ENCODE measurements around the gene FBXO11.

FBXO11 gene

DNA sequence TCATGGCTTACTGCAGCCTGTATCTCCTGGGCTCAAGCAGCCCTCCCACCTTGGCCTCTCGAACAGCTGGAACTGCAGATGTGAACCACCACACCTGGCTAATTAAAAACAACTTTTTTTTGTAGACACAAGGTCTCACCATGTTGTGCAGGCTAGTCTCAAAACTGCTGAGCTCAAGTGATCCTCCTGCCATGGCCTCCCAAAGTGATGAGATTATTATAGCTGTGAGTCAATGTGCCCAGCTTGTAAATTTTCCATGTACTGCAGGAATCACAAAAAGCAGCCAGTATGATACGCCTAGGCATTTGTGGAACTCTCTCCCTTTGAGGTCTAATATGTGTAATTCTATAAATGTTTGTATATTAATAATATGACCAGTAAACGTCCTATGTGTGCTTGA lies 63.5 kb downstream of the FBXO11 start:
- H3K4me3 ChIP-seq (replicated peaks; ENCODE audit: low read depth, low read length) = no peak overlapping the region
- TF ChIP-seq, protein P1, sequence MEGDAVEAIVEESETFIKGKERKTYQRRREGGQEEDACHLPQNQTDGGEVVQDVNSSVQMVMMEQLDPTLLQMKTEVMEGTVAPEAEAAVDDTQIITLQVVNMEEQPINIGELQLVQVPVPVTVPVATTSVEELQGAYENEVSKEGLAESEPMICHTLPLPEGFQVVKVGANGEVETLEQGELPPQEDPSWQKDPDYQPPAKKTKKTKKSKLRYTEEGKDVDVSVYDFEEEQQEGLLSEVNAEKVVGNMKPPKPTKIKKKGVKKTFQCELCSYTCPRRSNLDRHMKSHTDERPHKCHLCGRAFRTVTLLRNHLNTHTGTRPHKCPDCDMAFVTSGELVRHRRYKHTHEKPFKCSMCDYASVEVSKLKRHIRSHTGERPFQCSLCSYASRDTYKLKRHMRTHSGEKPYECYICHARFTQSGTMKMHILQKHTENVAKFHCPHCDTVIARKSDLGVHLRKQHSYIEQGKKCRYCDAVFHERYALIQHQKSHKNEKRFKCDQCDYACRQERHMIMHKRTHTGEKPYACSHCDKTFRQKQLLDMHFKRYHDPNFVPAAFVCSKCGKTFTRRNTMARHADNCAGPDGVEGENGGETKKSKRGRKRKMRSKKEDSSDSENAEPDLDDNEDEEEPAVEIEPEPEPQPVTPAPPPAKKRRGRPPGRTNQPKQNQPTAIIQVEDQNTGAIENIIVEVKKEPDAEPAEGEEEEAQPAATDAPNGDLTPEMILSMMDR (IDR thresholded peaks at IDR 0.05; ENCODE audit: low read depth, low read length, missing control alignments) = no peak
- no peak for DNase-seq (ENCODE audit: extremely low read depth, low read depth)

DNA sequence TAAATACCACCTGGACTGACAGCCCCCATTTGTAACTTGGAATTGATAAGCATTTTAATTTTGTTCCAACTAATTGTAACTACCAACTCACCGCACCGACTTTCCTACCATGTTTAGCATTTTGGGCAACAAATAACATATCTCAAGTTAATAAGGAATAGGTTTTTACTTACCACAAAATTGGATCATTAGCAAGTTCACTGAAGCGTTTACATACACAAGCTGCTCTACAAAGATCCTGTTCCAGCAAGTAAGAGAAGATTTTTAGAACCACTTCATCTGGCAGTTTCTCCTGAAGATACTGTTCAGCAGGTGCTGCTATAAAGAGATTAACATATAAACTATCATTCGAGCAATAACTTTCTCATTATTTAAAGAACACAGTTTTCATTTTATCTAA lies 67.6 kb downstream of the FBXO11 start:
- TF ChIP-seq, protein P1 (IDR thresholded peaks at IDR 0.05; ENCODE audit: low read depth, low read length, missing control alignments) = no peak

DNA sequence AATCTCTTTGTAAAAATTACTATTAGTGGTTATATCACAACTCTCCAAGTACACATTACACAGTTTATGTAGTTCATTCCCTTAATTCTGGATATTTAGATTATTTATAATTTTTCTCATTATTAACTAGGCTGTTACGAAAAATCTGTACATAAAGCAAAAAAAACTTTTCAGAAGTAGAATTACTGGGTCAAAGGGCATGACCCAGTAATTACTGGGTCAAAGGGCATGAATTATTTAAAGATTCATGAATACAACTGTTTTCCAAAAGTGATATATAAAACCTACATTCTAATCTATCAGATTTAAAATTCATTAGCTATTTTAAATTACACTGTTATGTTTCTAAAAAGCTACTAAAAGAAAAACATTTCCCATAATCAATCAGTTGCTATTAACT lies 68.0 kb downstream of the FBXO11 start:
- no peak for DNase-seq (ENCODE audit: extremely low read depth, low read depth)
- H3K4me3 ChIP-seq (replicated peaks; ENCODE audit: low read depth, low read length) = no peak overlapping the region
- TF ChIP-seq, protein P1 (IDR thresholded peaks at IDR 0.05; ENCODE audit: low read depth, low read length, missing control alignments) = no peak

More for the DNA sequence above, 67.6 kb downstream of the FBXO11 start:
- no peak for DNase-seq (ENCODE audit: extremely low read depth, low read depth)
- no peak overlapping the region for H3K4me3 ChIP-seq (replicated peaks; ENCODE audit: low read depth, low read length)

DNA sequence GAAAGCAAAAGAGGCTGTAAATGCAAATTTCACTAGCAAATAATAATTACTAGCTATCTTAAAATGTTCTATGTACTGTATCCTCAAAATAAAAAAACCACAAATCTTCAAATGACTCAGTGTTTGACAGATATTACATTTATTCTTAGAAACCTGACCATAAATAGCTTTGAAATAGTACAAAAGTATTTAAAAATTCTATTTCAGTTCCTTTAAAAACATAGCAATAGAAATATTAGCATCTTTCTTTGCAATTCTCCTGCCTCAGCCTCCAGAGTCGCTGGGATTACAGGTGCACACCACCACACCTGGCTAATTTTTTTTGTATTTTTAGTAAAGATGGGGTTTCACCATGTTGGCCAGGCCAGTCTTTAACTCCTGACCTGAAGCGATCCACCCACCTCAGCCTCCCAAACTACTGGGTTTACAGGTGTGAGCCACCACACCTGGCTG lies 72.8 kb downstream of the FBXO11 start:
- no peak for DNase-seq (ENCODE audit: extremely low read depth, low read depth)
- TF ChIP-seq, protein P1 (IDR thresholded peaks at IDR 0.05; ENCODE audit: low read depth, low read length, missing control alignments) = no peak
- H3K4me3 ChIP-seq (replicated peaks; ENCODE audit: low read depth, low read length) = no peak overlapping the region

DNA sequence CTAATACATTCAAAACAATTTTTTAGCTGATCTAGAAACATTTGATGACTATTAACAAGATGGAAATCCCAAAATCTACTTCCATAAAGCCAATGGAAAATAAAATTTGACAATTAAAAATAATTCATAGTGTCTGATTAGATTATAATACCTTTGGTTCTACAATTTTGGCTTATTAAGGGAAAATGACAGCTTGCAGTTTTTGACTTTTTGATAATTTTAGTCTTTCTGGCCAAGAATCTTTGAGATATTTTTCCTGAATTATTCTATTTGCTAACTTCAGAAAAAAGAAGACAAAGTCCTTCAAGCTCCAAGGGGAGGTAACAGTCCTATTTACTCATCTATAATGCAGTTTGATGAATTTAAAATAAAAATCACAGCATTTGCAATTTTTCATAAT lies 83.8 kb downstream of the FBXO11 start:
- H3K4me3 ChIP-seq (replicated peaks; ENCODE audit: low read depth, low read length) = no peak overlapping the region
- TF ChIP-seq, protein P1 (IDR thresholded peaks at IDR 0.05; ENCODE audit: low read depth, low read length, missing control alignments) = no peak
- DNase-seq (ENCODE audit: extremely low read depth, low read depth) = no peak

DNA sequence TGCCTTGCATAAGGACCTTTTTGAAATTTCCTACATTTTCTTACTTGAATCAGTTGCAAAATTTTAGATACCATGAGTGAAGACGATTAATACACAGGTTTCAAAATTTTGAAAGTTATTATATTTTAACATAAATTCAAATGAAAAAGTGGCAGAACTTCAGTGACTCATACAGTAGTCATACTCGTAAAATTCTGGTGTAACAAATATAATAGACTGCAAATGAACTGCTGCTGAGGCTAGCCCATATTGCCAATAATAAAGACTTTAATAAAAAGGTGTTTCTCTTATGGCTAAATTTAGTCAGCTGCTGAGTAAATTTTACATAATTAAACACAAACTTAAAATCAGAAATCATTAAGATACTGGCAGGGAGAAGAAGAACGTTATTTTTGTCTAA lies 86.5 kb downstream of the FBXO11 start:
- TF ChIP-seq, protein P1 (IDR thresholded peaks at IDR 0.05; ENCODE audit: low read depth, low read length, missing control alignments) = no peak
- DNase-seq (ENCODE audit: extremely low read depth, low read depth) = no peak
- H3K4me3 ChIP-seq (replicated peaks; ENCODE audit: low read depth, low read length) = no peak overlapping the region

DNA sequence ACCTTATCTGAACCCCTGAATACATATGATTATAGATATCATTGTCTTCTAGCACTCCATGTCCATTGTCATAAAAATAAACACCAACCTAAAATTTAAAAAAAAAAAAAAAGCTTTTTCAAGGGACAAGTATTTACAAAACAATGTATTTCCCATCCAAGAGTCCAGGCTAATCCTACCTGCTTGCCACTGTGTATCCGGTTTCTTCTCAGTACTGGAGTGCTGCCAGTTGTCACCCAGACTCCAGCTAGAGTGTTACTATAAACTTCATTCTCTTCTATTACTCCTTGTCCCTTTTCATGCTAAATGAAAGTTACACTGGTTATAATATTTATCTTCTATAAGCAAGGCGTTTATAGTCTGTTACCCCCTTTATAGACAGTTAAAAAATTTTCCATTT lies 87.5 kb downstream of the FBXO11 start:
- no peak overlapping the region for H3K4me3 ChIP-seq (replicated peaks; ENCODE audit: low read depth, low read length)
- DNase-seq (ENCODE audit: extremely low read depth, low read depth) = no peak
- TF ChIP-seq, protein P1 (IDR thresholded peaks at IDR 0.05; ENCODE audit: low read depth, low read length, missing control alignments) = no peak
